Peyer's patch (tissue), 4 donors: ENCODE results near the gene ASCL2.
A peak's percentile ranks its signal among the peaks of the same experiment; 100 is the strongest.

ENCODE experiments used
- CTCF ChIP-seq, 6 experiments: fragments of 450-650 bp in 4 of 6; fragments of 200-600 bp in 2 of 6; sonication (generic) in 1 of 6; IDR thresholded peaks; one replicate each; pipeline ENCODE4 v1.5.1; 2017 to 2019; ENCODE audit warnings: antibody characterized with exemption in 6 of 6, mild to moderate bottlenecking in 3 of 6, moderate library complexity in 1 of 6
- POLR2A ChIP-seq, 2 donors: fragments of 450-650 bp; IDR thresholded peaks; one replicate each; pipeline ENCODE4 v1.5.1; 2017; ENCODE audit warnings: antibody characterized with exemption in 2 of 2, mild to moderate bottlenecking in 2 of 2, moderate library complexity in 2 of 2

GRCh38 chr11:2305140-2305778 is 34.9 kb upstream of the ASCL2 start:
- peak; percentile 84 to 91 (median 89) for TF ChIP-seq CTCF (IDR thresholded peaks at IDR 0.05)
- no peak for TF ChIP-seq POLR2A (IDR thresholded peaks at IDR 0.05)
